Mononuclear cell (primary cell): Measurements from ENCODE around the gene NEURL4. TPM values are rescaled to one million over a fixed set of nuclear protein-coding genes. Genes with fewer than 3 reads are reported as not detected.
"Not testable (repeated sequence)": the region's sequence is repeated elsewhere in the genome, so short reads cannot be mapped to it uniquely, and the experiment has no call there.

Experiments
- H3K27me3 ChIP-seq: 2 replicates; pipeline ENCODE4 v1.6.0; 2011; ENCODE audit warnings: low read length, control low read depth; ENCODE audit not compliant: insufficient read depth
- H3K4me1 ChIP-seq: 2 replicates; pipeline ENCODE4 v1.5.1; 2011; ENCODE audit warnings: mild to moderate bottlenecking, low read length, control low read depth; ENCODE audit not compliant: insufficient read depth
- H3K4me3 ChIP-seq: 2 replicates; pipeline ENCODE4 v1.5.1; 2011; ENCODE audit warnings: mild to moderate bottlenecking, low read length, moderate library complexity
- H3K9me3 ChIP-seq: 2 replicates; pipeline ENCODE4 v1.5.1; 2011; ENCODE audit warnings: low read depth, mild to moderate bottlenecking, control low read depth, low read length
- total RNA-seq: library from RNA; depleted of rRNA; stranded (reverse); fragments of >200 nt; gene quantifications from one replicate; pipeline ENCODE4 v1.2.3, GENCODE V29; 2012

Gene NEURL4
- total RNA-seq, 1 donor, result 4.8 TPM

DNA sequence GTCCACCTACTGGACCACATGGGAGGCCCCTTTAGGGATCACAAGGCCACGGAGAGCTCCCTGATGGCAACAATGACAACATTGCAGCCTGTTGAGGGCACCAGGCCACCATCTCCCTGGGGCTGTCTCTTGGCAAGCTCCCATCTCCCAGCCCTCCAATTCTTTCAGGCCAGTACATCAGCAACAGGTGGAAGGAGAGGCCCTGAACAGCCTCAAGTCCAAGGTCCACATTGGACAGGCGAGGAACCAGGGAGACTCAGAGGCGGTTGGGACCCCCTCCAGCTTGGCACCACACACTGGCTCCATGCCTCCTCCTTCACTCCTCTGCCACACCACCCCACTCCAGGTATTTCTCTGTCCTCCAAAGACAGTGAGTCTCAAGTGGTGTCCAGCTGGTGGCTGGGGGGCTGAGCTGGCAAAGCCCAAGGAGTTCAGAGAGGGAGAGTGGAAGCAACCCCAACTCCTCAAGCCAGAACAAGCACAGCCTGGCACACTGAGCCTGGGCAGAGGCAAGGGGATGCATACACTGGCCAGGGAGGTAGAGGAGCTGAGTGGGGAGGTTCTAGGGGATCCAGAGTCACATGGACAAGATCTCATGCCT is 5.9 kb upstream of the NEURL4 start:
- Histone ChIP-seq H3K9me3 (no peaks in the 10 kb centered on the region), H3K27me3 (no peaks in the 10 kb centered on the region), H3K4me3 (no peak overlapping the region), H3K4me1 (peaks cover 89% of the 10 kb centered on the region)

- not testable (repeated sequence) for H3K4me3 ChIP-seq, H3K9me3 ChIP-seq
Measured at GRCh38 chr17:7332600-7333069, 3.5 kb upstream of the NEURL4 start.

GRCh38 chr17:7332111-7332510 is 3.0 kb upstream of the NEURL4 start:
- Histone ChIP-seq H3K4me1 (peaks cover 73% of the 10 kb centered on the region), H3K27me3 (no peaks in the 10 kb centered on the region), H3K4me3 (no peak overlapping the region), H3K9me3 (no peaks in the 10 kb centered on the region)

More at GRCh38 chr17:7332600-7333069, 3.5 kb upstream of the NEURL4 start:
- peaks cover 79% of the 10 kb centered on the region for H3K4me1 ChIP-seq
- H3K27me3 ChIP-seq, result not testable (repeated sequence)

DNA sequence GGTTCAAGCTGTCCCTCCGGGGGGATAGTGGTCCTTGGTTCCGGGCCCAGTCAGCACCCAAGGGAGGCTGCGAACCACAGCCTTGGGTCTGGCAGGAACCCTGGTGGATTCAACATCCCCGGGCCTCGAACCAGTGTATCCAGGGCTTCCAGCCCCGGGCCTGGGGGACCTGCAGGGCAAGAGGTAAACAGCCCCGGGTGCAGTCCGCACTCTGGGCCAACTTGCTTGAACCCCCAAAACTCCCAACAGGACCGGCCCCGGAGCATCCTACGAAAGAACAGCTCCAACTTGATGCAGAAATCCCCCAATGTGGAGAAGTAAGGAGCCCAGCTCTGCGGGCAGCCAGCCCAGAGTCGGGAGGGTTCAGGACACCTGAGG is 1.5 kb upstream of the NEURL4 start:
- H3K27me3 ChIP-seq, result no peaks in the 10 kb centered on the region
- H3K9me3 ChIP-seq, result no peaks in the 10 kb centered on the region
- H3K4me3 ChIP-seq, result peak overlapping the region; percentile 84
- peaks cover 59% of the 10 kb centered on the region for H3K4me1 ChIP-seq

DNA sequence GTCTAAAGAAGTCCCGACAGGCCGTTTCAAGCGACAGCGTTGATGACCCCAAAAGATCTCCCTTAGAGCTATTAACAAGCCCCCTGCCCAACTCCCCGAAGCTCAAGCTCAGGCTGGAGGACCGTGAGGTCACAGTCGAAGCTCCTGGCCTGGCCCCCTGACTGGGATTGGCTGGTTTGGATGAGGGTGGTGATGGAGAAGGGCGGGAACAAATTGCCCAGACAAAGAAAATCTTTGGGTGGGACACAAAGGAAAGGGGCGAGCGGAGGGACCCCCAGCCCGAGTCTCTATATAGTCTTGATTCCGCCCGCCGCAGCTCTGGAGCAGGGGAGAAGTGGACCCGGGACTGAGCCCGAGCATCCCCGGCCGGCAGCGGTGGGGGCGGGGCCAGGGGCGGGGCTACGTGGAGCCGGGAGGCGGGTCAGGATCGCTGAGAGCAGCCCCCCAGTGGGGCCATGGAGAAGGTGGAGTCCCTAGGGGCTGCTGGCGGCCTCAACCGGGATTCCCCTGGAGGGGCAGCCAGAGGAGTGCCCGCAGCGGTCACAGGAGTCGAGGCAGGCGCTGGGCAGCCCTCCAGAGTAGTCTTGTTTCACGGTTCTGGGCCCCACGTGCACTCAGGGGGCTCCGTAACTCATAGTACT is 982 bp upstream of the NEURL4 start:
- H3K4me3 ChIP-seq, result peak overlapping the region; percentile 84
- peaks cover 54% of the 10 kb centered on the region for H3K4me1 ChIP-seq
- no peaks in the 10 kb centered on the region for H3K27me3 ChIP-seq
- H3K9me3 ChIP-seq, result no peaks in the 10 kb centered on the region

DNA sequence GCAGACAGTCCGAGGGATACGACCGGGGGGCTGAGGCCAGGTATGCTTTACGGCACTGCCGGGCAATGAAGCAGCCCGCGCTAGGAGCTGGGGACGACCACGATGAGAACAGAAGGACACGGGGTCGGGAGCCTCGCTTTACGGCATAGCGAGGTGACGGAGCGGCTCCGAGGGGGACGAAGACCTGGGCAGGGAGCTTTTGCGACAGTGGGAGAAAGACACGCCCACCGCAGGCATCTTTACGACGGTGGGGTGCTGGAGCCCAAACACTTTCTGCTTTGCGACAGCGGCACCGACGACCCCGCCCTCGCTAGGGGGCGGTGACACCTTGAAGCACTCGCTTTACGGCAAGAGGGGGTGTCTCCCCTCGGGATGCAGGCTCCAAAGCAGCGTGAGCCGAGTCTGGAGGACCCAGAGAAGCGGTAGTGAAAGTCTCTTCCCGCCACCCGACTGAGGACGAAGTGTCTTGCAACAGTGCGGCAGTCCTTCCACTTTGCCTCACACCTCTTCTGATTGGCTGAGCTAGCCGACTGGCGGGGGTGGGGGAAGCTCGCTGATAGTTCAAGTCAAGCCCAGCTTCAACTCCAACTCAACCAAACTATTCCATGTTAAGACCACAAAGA is 350 bp upstream of the NEURL4 start:
- no peaks in the 10 kb centered on the region for H3K27me3 ChIP-seq
- no peaks in the 10 kb centered on the region for H3K9me3 ChIP-seq
- H3K4me3 ChIP-seq, result peak overlapping the region; percentile 84
- H3K4me1 ChIP-seq, result peaks cover 48% of the 10 kb centered on the region

DNA sequence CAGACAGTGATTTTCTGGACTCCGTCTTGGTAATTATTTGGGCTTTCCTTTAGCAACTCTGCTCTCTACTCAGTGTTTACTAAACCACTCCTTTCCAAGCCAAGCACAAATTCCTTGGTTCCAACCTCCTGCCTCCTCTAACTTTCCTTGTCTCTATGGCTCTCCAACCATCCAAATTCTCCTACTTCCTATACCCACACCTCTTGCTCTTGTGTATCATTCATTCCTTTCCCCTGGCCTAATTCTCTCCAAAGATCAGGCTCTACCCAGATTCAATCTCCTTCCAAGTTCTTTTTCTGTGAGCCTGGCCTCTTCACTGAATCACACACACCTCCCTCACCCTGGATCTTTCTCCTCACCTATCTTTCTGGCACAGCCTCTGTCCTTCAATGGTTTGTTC is 1.1 kb downstream of the NEURL4 start:
- H3K4me1 ChIP-seq, result peaks cover 36% of the 10 kb centered on the region
- no peaks in the 10 kb centered on the region for H3K27me3 ChIP-seq
- no peaks in the 10 kb centered on the region for H3K9me3 ChIP-seq
- no peak overlapping the region for H3K4me3 ChIP-seq

DNA sequence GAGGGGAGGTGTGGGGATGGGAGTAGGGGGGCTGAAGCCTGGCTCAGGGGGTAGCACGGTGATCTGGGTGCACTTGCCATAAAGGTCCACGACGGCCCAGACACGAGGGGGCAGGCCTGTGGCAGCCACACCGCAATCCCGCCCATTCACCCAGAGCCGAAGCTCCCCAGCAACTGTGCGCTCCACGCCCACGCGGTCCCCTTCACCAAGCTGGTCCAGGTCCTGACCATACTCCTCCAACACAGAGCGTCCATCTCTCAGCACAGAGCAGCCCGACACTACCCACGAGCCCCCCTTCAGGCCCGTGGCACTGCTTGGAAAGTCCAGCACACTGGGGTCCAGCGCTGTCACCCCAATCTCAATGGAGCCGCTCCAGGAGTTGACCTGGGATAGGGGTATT is 1.6 kb downstream of the NEURL4 start:
- H3K9me3 ChIP-seq, result no peaks in the 10 kb centered on the region
- peaks cover 31% of the 10 kb centered on the region for H3K4me1 ChIP-seq
- no peak overlapping the region for H3K4me3 ChIP-seq
- no peaks in the 10 kb centered on the region for H3K27me3 ChIP-seq

GRCh38 chr17:7327056-7327455 is 2.1 kb downstream of the NEURL4 start:
- H3K27me3 ChIP-seq, result no peaks in the 10 kb centered on the region
- no peak overlapping the region for H3K4me3 ChIP-seq
- H3K4me1 ChIP-seq, result peaks cover 27% of the 10 kb centered on the region
- H3K9me3 ChIP-seq, result no peaks in the 10 kb centered on the region

GRCh38 chr17:7326186-7326585 is 2.9 kb downstream of the NEURL4 start:
- Histone ChIP-seq H3K4me3 (no peak overlapping the region), H3K4me1 (peaks cover 23% of the 10 kb centered on the region)

DNA sequence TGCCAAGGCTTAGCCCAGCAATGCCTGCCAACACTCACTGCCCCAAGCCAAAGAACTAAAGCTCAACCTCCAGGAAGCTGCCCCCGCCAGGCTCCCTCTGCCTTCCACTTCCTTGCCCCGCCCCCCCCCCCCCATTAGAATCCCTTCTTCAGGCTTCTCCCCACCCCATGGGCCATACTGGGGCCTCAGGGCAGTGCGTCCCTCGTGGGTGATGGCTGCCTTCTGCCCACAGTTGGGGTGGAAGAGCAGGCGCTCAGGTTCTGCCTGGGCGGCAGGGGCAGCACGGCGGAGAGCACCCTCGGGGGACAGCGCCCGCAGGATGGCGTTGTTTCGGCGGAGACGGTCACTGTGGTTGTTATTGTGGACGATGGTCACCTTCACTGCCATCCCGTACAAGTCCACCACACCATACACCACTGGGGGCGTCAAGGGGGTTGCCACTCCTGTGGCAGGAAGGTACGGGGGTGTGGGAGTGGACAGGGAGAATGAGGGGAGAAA is 4.1 kb downstream of the NEURL4 start:
- Histone ChIP-seq H3K27me3 (no peaks in the 10 kb centered on the region), H3K4me3 (no peak overlapping the region), H3K4me1 (peaks cover 12% of the 10 kb centered on the region), H3K9me3 (no peaks in the 10 kb centered on the region)

More at GRCh38 chr17:7326186-7326585, 2.9 kb downstream of the NEURL4 start:
- no peaks in the 10 kb centered on the region for H3K27me3 ChIP-seq
- no peaks in the 10 kb centered on the region for H3K9me3 ChIP-seq

DNA sequence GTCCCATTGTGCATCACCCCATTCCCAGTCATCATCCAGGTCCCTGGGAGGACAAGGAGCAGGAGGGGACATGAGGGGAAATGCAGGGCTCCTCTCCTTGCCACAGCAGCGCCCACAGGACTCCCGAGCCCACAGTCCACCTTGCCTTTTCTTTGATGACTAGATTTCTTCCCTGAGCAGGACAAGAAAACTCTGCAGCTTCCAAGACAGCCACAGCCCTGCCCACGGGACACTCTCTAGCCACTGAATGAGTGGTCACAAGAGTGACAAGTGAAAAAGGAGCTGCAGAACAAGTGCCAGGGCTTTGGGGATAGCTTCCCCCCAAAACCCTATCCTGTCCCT is 4.7 kb downstream of the NEURL4 start:
- peaks cover 9% of the 10 kb centered on the region for H3K4me1 ChIP-seq
- H3K4me3 ChIP-seq, result no peak overlapping the region
- no peaks in the 10 kb centered on the region for H3K27me3 ChIP-seq
- no peaks in the 10 kb centered on the region for H3K9me3 ChIP-seq

- Histone ChIP-seq H3K27me3 (no peaks in the 10 kb centered on the region), H3K9me3 (no peaks in the 10 kb centered on the region), H3K4me1 (peaks cover 8% of the 10 kb centered on the region), H3K4me3 (no peak overlapping the region)
Measured at GRCh38 chr17:7323731-7324437, 5.3 kb downstream of the NEURL4 start.

DNA sequence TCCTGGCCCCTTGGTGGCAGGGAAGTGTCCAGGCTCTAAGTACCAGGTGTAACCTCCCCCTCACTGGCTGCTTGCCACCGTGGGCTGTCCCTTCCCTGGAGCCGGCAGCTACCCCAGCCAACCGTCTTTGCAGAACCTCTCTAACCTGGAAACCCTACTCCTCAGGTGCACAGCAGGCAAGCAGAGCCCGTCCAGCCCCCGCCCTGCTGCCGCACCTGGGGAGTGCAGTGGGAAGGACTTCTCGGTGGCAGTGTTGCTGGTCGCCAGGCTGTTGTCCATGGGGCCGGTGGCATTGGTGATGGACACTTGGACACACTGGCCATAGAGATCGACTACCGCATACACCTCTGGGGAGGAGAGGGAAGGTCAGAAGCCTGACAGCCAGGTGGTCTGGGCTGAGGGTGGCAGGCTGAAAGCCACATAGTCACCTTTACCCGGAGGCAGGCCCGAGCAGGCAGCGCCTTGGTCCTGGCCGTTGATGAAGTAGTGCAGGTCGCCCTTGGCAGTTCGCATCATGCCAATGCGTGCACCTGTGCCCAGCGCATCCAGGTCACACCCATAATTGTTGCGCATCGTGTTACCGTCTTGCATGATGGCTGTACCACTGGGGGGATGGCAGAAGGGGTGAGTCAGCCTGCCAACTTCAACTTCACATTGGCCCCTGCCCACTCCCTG is 6.5 kb downstream of the NEURL4 start:
- no peaks in the 10 kb centered on the region for H3K27me3 ChIP-seq
- no peak overlapping the region for H3K4me3 ChIP-seq
- no peaks in the 10 kb centered on the region for H3K9me3 ChIP-seq
- no peaks in the 10 kb centered on the region for H3K4me1 ChIP-seq

DNA sequence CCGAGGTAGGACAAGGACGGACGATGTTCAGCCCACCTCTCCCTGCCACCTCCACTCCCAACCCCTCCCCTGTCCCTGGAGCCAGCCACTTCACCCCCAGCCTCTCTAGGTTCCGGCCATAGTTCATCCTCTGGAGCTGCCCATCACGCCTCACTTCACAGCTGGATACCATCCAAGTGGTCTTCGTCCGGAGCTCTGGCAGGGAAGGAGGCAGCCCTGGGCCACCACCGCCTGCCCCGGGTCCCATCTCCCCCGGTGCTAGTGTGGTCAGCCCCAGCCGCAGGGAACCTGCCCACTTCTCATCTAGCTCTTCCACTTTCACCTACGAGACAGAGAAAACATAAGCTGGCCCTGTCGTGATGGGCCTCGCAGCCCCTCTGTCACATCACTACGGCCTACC is 7.7 kb downstream of the NEURL4 start:
- no peaks in the 10 kb centered on the region for H3K27me3 ChIP-seq
- no peaks in the 10 kb centered on the region for H3K4me1 ChIP-seq
- H3K4me3 ChIP-seq, result no peak overlapping the region
- H3K9me3 ChIP-seq, result no peaks in the 10 kb centered on the region
